Fibroblast of the aortic adventitia (primary cell): Measurements from ENCODE around the gene PANK1. TPM values are rescaled to one million over a fixed set of nuclear protein-coding genes. Genes with fewer than 3 reads are reported as not detected.

ENCODE experiments used
- DNase-seq: peaks from one replicate; pipeline ENCODE4 v3.0.0-alpha.2; 2010; ENCODE audit warnings: low read depth
- H3K4me3 ChIP-seq: 2 replicates; pipeline ENCODE4 v1.5.1; 2011; ENCODE audit warnings: low read depth, mild to moderate bottlenecking, control low read depth, low read length, moderate library complexity
- CTCF ChIP-seq: IDR thresholded peaks from 2 replicates; pipeline ENCODE4 v1.5.1; 2011; ENCODE audit warnings: mild to moderate bottlenecking, low read length, control low read depth, inconsistent platforms; ENCODE audit not compliant: insufficient read depth
- total RNA-seq: library from RNA; depleted of rRNA; stranded (reverse); fragments of >200 nt; gene quantifications from 2 replicates; pipeline ENCODE4 v1.2.3, GENCODE V29; 2012; ENCODE audit warnings: low replicate concordance

Gene PANK1
- total RNA-seq, 1 donor, result 5.2 TPM

GRCh38 chr10:89648074-89648473 is 3.0 kb upstream of the PANK1 start:
- DNase-seq, result no peak
- TF ChIP-seq CTCF, result no peak
- H3K4me3 ChIP-seq, result no peak overlapping the region

- no peak overlapping the region for H3K4me3 ChIP-seq
- DNase-seq, result no peak
- no peak for TF ChIP-seq CTCF
These were observed 2.0 kb upstream of the PANK1 start for GRCh38 chr10:89646889-89647657.

- DNase-seq, result no peak
- TF ChIP-seq CTCF, result no peak
- peak overlapping the region; percentile 78 for H3K4me3 ChIP-seq
These were observed 715 bp upstream of the PANK1 start for GRCh38 chr10:89645742-89646172.

GRCh38 chr10:89644691-89644966 is 413 bp downstream of the PANK1 start:
- DNase-seq, result no peak
- TF ChIP-seq CTCF, result no peak
- H3K4me3 ChIP-seq, result peak overlapping the region; percentile 78

- no peak for TF ChIP-seq CTCF
- peak overlapping the region; percentile 78 for H3K4me3 ChIP-seq
- DNase-seq, result peak; percentile 95
These were observed 991 bp downstream of the PANK1 start for GRCh38 chr10:89643812-89644690.

- H3K4me3 ChIP-seq, result peak overlapping the region; percentile 78
- TF ChIP-seq CTCF, result no peak
- DNase-seq, result no peak
These were observed 1.6 kb downstream of the PANK1 start for GRCh38 chr10:89643431-89643811.
